ENCODE measurements around the gene CPXM2.

GRCh38 chr10:123746942-123747341 is 144.7 kb downstream of the CPXM2 start:
- TF ChIP-seq CTCF (IDR thresholded peaks at IDR 0.05) (no peak), POLR2AphosphoS5 (IDR thresholded peaks at IDR 0.05) (no peak), POLR2A (IDR thresholded peaks at IDR 0.05; ENCODE audit: low read depth) (no peak)

Measured in esophagus muscularis mucosa (tissue), 3 donors.